Right atrium auricular region (tissue), 2 donors: ENCODE data around the gene FOXA3. TPM values are rescaled to one million over a fixed set of nuclear protein-coding genes. Genes with fewer than 3 reads are reported as not detected.
"Not testable (repeated sequence)": the region's sequence is repeated elsewhere in the genome, so short reads cannot be mapped to it uniquely, and the experiment has no call there.

Experiments used
- DNase-seq: peaks from one replicate; pipeline ENCODE4 v3.0.0-alpha.2; 2019; ENCODE audit warnings: low spot score
- H3K27ac ChIP-seq, 2 donors: fragments of 200-600 bp; sonication (generic); 1 replicate in 1 of 2; 2 replicates in 1 of 2; pipeline ENCODE4 v1.5.1; 2016 to 2019
- H3K27me3 ChIP-seq, 2 donors: fragments of 200-600 bp; sonication (generic); one replicate each; pipeline versions ENCODE4 v1.5.1 to v1.6.0; 2017 to 2019
- H3K36me3 ChIP-seq: fragments of 200-600 bp; sonication (generic); one replicate; pipeline ENCODE4 v1.5.1; 2016
- H3K4me1 ChIP-seq, 2 donors: fragments of 200-600 bp; sonication (generic); one replicate each; pipeline versions ENCODE4 v1.5.1 to v1.6.0; 2017 to 2019
- H3K4me3 ChIP-seq, 2 donors: fragments of 200-600 bp; sonication (generic); 1 replicate in 1 of 2; 2 replicates in 1 of 2; pipeline ENCODE4 v1.5.1; 2017 to 2019; ENCODE audit warnings: mild to moderate bottlenecking in 1 of 2, moderate library complexity in 1 of 2
- H3K9me3 ChIP-seq, 2 donors: fragments of 200-600 bp; sonication (generic); one replicate each; pipeline ENCODE4 v1.5.1; 2019
- total RNA-seq, 2 donors: library from RNA; depleted of rRNA; stranded (reverse); fragments of >200 nt; gene quantifications; one replicate each; pipeline ENCODE4 v1.1.0, GENCODE V29; 2016
- TF ChIP-seq, protein P1 (sequence below), 2 donors: fragments of 200-600 bp; sonication (generic); IDR thresholded peaks; one replicate each; pipeline ENCODE4 v1.5.1; 2019; ENCODE audit warnings: antibody characterized with exemption in 2 of 2

FOXA3 gene
- total RNA-seq, 2 donors from 2014 or later: not detected

DNA sequence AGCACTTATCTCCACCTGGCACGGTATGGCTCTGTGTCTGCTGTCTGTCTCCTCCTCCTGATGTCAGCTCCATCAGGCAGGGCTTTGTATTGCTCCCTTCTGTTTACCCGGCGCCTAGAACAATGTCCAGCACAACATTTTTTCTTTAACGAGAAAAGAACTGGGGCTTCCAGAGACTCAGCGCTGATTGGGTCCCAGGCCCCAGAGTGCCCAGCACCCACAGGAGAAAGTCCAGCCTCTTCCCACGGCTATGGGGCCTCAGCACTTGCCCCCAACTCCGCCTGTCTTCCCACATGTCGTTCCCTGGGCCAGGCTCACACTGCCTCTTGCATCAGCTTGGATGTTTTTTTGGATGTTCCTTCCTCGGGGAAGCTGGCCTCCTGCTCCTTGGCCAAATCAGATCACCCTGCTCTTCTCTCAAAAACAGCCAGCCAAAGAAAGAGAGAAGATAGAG is 31.4 kb downstream of the FOXA3 start:
- TF ChIP-seq, protein P1, sequence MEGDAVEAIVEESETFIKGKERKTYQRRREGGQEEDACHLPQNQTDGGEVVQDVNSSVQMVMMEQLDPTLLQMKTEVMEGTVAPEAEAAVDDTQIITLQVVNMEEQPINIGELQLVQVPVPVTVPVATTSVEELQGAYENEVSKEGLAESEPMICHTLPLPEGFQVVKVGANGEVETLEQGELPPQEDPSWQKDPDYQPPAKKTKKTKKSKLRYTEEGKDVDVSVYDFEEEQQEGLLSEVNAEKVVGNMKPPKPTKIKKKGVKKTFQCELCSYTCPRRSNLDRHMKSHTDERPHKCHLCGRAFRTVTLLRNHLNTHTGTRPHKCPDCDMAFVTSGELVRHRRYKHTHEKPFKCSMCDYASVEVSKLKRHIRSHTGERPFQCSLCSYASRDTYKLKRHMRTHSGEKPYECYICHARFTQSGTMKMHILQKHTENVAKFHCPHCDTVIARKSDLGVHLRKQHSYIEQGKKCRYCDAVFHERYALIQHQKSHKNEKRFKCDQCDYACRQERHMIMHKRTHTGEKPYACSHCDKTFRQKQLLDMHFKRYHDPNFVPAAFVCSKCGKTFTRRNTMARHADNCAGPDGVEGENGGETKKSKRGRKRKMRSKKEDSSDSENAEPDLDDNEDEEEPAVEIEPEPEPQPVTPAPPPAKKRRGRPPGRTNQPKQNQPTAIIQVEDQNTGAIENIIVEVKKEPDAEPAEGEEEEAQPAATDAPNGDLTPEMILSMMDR (IDR thresholded peaks at IDR 0.05): no peak
- DNase-seq: no peak
- Histone ChIP-seq H3K27me3 (no peaks in the 10 kb centered on the region), H3K36me3 (peaks cover 29% of the 10 kb centered on the region), H3K27ac (no peak overlapping the region), H3K9me3 (no peaks in the 10 kb centered on the region), H3K4me3 (no peak overlapping the region), H3K4me1 (peaks cover 0 to 5% of the 10 kb centered on the region in 2 donors)

DNA sequence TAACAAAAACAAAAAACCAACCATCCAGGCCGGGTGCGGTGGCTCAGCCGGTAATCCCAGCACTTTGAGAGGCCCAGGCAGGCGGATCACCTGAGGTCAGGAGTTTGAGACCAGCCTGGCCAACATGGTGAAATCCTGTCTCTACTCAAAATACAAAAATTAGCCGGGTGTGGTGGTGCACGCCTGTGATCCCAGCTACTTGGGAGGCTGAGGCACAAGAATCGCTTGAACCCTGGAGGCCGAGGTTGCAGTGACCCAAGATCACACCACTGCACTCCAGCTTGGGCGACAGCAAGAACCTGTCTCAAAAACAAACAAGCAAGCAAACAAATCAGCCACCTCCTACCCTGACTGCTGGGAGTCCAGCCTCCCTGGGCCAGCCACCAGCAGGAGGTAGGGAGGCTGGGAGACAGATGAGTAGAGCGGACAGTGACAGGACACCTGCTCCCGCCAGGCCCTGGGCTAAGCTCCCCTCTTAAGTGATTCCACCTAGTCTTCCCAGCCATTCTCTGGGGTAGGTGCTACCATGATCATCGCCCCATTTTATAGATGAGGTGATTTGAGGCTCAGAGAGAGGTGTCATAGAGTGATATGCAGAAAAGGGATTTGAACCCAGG is 32.0 kb downstream of the FOXA3 start:
- H3K4me3 ChIP-seq: not testable (repeated sequence)

DNA sequence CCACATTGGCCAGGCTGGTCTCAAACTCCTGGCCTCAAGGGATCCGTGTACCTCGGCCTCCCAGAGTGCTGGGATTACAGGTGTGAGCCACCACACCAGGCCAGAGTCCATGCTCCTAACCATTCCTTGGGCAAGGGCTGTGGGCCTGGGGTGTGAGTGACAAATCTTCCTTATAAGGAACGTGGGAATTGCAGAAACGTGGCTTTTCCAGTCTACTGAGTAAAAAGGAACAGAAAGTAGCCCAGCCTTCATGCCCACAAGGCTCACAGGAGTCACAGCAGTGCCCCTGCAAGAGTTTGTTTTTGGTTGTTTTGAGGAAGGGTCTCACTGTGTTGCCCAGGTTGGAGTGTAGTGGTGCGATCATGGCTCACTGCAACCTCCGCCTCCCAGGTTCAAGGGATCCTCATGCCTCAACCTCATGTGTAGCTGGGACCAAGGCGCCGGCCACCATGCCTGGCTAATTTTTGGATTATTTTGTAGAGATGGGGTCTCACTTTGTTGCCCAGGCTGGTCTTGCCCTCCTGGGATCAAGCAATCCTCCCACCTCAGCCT is 33.2 kb downstream of the FOXA3 start:
- DNase-seq: no peak
- Histone ChIP-seq H3K9me3 (no peaks in the 10 kb centered on the region), H3K36me3 (peaks cover 29% of the 10 kb centered on the region), H3K4me1 (peaks cover 0 to 18% of the 10 kb centered on the region in 2 donors), H3K27ac (no peak overlapping the region), H3K27me3 (no peaks in the 10 kb centered on the region), H3K4me3 (no peak overlapping the region)
- TF ChIP-seq, protein P1 (IDR thresholded peaks at IDR 0.05): no peak

More for the DNA sequence above, 32.0 kb downstream of the FOXA3 start:
- H3K27me3 ChIP-seq, H3K9me3 ChIP-seq, DNase-seq, H3K27ac ChIP-seq: not testable (repeated sequence)
- H3K36me3 ChIP-seq: peaks cover 29% of the 10 kb centered on the region
- peaks cover 0 to 10% of the 10 kb centered on the region in 2 donors for H3K4me1 ChIP-seq

DNA sequence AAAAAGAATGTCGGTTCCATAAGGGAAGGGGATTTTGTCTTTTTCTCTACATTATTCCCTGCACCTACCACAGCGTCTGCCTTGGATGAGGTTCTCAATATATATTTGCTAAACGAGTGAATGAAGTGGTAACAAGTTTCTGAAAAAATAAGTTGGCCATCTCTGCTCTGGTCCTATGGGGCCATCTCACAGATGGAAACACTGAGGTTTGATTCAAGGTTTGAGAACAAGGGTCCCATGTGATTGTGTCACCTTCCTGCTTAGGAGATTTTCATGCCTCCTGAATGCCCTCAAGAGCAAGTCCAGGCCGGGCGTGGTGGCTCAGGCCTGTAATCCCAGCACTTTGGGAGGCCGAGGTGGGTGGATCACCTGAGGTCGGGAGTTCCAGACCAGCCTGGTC is 35.1 kb downstream of the FOXA3 start:
- TF ChIP-seq, protein P1 (IDR thresholded peaks at IDR 0.05): no peak
- Histone ChIP-seq H3K27me3 (no peaks in the 10 kb centered on the region), H3K27ac (no peak overlapping the region), H3K9me3 (no peaks in the 10 kb centered on the region), H3K4me1 (peaks cover 0 to 24% of the 10 kb centered on the region in 2 donors), H3K36me3 (peaks cover 29% of the 10 kb centered on the region), H3K4me3 (no peak overlapping the region)
- no peak for DNase-seq

DNA sequence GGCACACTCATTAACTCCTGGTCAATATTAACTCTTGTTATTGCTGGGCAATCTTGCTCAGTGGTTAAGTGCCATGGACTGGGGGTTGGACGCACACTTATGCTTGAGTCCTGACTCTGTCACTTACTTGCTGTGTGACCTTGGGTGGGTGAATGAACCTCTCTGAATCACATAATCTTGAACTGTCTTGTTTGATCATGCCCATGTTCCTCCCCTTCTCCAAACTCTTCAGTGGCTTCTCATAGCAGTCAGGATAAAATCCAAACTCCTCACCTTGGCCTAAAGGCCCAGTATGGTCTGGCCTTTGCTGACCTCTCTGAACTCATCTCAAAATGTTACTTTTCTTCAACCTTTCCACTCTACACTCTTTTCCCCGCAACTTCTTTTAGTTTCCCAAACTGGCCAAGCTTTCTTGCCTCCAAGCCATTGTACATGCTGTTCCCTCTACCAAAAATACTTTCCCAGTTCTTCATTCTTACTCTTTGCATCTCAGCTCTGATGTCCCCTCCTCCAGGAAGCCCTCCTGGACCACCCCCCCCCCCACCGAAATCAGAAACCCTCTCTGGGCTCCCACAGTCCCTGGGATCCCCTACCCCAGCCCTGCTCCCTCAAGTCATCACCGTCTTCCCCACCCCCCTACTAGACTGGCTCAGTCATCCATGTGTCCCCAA is 35.9 kb downstream of the FOXA3 start:
- Histone ChIP-seq H3K27me3 (no peaks in the 10 kb centered on the region), H3K9me3 (no peaks in the 10 kb centered on the region), H3K27ac (no peak overlapping the region), H3K4me1 (peaks cover 0 to 24% of the 10 kb centered on the region in 2 donors), H3K36me3 (peaks cover 25% of the 10 kb centered on the region), H3K4me3 (no peak overlapping the region)
- TF ChIP-seq, protein P1 (IDR thresholded peaks at IDR 0.05): no peak
- DNase-seq: no peak

DNA sequence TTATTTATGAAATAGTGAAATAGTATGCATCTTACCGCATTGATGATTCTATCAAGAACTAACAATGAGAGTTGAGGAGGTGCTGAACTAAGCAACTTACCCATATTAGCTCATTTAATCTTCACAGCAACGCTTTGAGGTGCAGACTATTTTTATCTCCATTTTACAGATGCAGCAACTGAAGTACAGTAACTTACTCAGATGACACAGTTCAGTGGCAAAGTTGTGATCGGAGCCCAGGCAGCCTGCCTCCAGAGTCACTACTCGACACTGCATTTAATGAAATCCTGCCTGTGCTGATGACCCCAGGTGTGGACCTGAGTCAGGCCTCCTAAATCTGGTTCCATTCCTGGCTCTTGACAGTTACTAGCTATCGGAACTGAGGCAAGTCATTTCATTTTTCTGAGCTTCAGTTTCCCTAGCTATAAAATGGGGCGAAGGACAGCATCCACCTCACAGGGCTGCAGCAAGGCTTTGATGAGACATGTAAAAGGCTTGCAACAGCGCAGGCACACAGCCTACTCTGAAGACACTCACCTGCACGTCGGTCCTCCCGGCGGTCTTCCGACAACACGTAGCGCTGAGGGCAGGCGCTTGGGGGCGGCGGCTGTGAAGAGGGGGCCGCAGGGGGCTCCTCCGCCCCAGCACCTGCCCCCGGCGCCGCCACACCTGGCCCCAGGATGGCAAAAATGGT is 36.8 kb downstream of the FOXA3 start:
- no peak for DNase-seq
- Histone ChIP-seq H3K27ac (peak overlapping the region in 1 of 2 donors; percentile 85), H3K4me3 (peak overlapping the region; percentile 59 to 79), H3K36me3 (peaks cover 16% of the 10 kb centered on the region), H3K9me3 (no peaks in the 10 kb centered on the region), H3K4me1 (peaks cover 0 to 24% of the 10 kb centered on the region in 2 donors), H3K27me3 (no peaks in the 10 kb centered on the region)
- TF ChIP-seq, protein P1 (IDR thresholded peaks at IDR 0.05): no peak
